GM18873 (cell line): ENCODE data around the gene GOLGA6C.
"Not testable (repeated sequence)": the region's sequence is repeated elsewhere in the genome, so short reads cannot be mapped to it uniquely, and the experiment has no call there.

Experiments used
- ATAC-seq: cut with Tn5 transposase; IDR thresholded peaks from one replicate; pipeline ENCODE4 v1.9.1; 2021; ENCODE audit warnings: mild to moderate bottlenecking, moderate library complexity, moderate number of reproducible peaks; ENCODE audit not compliant: unreplicated experiment, low FRiP score

The GOLGA6C gene

GRCh38 chr15:75258034-75258433, at the start of gene GOLGA6C:
GOLGA6C (plus strand) TSS chr15:75258334; CDS start chr15:75258599, 265 bp downstream.
- not testable (repeated sequence) for ATAC-seq

- ATAC-seq, result no peak
Measured at GRCh38 chr15:75208501-75209288, 49.4 kb upstream of the GOLGA6C start.

GRCh38 chr15:75209289-75209676, 48.9 kb upstream of the GOLGA6C start:
- no peak for ATAC-seq

GRCh38 chr15:75210811-75211230, 47.3 kb upstream of the GOLGA6C start:
- ATAC-seq, result no peak

GRCh38 chr15:75211436-75212199, 46.5 kb upstream of the GOLGA6C start:
- no peak for ATAC-seq

GRCh38 chr15:75212200-75212858, 45.8 kb upstream of the GOLGA6C start:
- no peak for ATAC-seq

- no peak for ATAC-seq
Measured at GRCh38 chr15:75213212-75213767, 44.8 kb upstream of the GOLGA6C start.

- no peak for ATAC-seq
Measured at GRCh38 chr15:75213768-75214221, 44.3 kb upstream of the GOLGA6C start.

GRCh38 chr15:75214293-75215096, 43.6 kb upstream of the GOLGA6C start:
- ATAC-seq, result no peak

GRCh38 chr15:75215107-75216004, 42.8 kb upstream of the GOLGA6C start:
- ATAC-seq, result no peak

GRCh38 chr15:75217012-75217411, 41.1 kb upstream of the GOLGA6C start:
- no peak for ATAC-seq

- ATAC-seq, result not testable (repeated sequence)
Measured at GRCh38 chr15:75217574-75217973, 40.6 kb upstream of the GOLGA6C start.

- ATAC-seq, result not testable (repeated sequence)
Measured at GRCh38 chr15:75219507-75219929, 38.6 kb upstream of the GOLGA6C start.

- no peak for ATAC-seq
Measured at GRCh38 chr15:75223688-75224087, 34.4 kb upstream of the GOLGA6C start.

- ATAC-seq, result no peak
Measured at GRCh38 chr15:75224281-75224680, 33.9 kb upstream of the GOLGA6C start.

- ATAC-seq, result not testable (repeated sequence)
Measured at GRCh38 chr15:75225102-75225836, 32.9 kb upstream of the GOLGA6C start.

GRCh38 chr15:75225951-75226732, 32.0 kb upstream of the GOLGA6C start:
- no peak for ATAC-seq
